Hematopoietic multipotent progenitor cell (in vitro differentiated cells): ENCODE measurements around the gene DCUN1D2. TPM values are rescaled to one million over a fixed set of nuclear protein-coding genes. Genes with fewer than 3 reads are reported as not detected.
"Not testable (repeated sequence)": the region's sequence is repeated elsewhere in the genome, so short reads cannot be mapped to it uniquely, and the experiment has no call there.

ENCODE experiments used
- DNase-seq, 3 donors: peaks; one replicate each; pipeline ENCODE4 v3.0.0-alpha.2; 2011 to 2015; ENCODE audit warnings: low read depth in 2 of 3, low spot score in 2 of 3
- total RNA-seq: library from RNA; depleted of rRNA; stranded (reverse); fragments of >200 nt; gene quantifications from one replicate; pipeline ENCODE4 v1.2.3, GENCODE V29; 2012

Gene DCUN1D2
- total RNA-seq, 1 donor, result 7.3 TPM

GRCh38 chr13:113491982-113492381 lies 1.5 kb upstream of the DCUN1D2 start:
- DNase-seq, result no peak

GRCh38 chr13:113491418-113491883 lies 940 bp upstream of the DCUN1D2 start:
- DNase-seq, result no peak

- peak in 2 of 3 donors; percentile 11 to 29 for DNase-seq
These were observed 689 bp downstream of the DCUN1D2 start for GRCh38 chr13:113489549-113490495.

- DNase-seq, result no peak
These were observed 1.4 kb downstream of the DCUN1D2 start for GRCh38 chr13:113489171-113489548.

- DNase-seq, result no peak
These were observed 2.2 kb downstream of the DCUN1D2 start for GRCh38 chr13:113488283-113488682.

GRCh38 chr13:113486698-113487097 lies 3.8 kb downstream of the DCUN1D2 start:
- DNase-seq, result no peak

- DNase-seq, result no peak
These were observed 5.0 kb downstream of the DCUN1D2 start for GRCh38 chr13:113485545-113485944.

- no peak for DNase-seq
These were observed 6.8 kb downstream of the DCUN1D2 start for GRCh38 chr13:113483504-113484293.

- no peak for DNase-seq
These were observed 7.4 kb downstream of the DCUN1D2 start for GRCh38 chr13:113483081-113483480.

GRCh38 chr13:113479179-113479578 lies 11.3 kb downstream of the DCUN1D2 start:
- DNase-seq, result no peak

- DNase-seq, result no peak
These were observed 12.8 kb downstream of the DCUN1D2 start for GRCh38 chr13:113477724-113478123.

- no peak for DNase-seq
These were observed 13.7 kb downstream of the DCUN1D2 start for GRCh38 chr13:113476811-113477210.

- DNase-seq, result no peak
These were observed 14.6 kb downstream of the DCUN1D2 start for GRCh38 chr13:113475911-113476310.

- no peak for DNase-seq
These were observed 15.2 kb downstream of the DCUN1D2 start for GRCh38 chr13:113475280-113475679.

- DNase-seq, result no peak
These were observed 16.3 kb downstream of the DCUN1D2 start for GRCh38 chr13:113474179-113474578.

- no peak for DNase-seq
These were observed 18.0 kb downstream of the DCUN1D2 start for GRCh38 chr13:113472355-113473025.

GRCh38 chr13:113471844-113472243 lies 18.7 kb downstream of the DCUN1D2 start:
- DNase-seq, result no peak

GRCh38 chr13:113470635-113471163 lies 19.8 kb downstream of the DCUN1D2 start:
- DNase-seq, result not testable (repeated sequence)

GRCh38 chr13:113470073-113470472 lies 20.4 kb downstream of the DCUN1D2 start:
- DNase-seq, result no peak

GRCh38 chr13:113469582-113469981 lies 20.9 kb downstream of the DCUN1D2 start:
- no peak for DNase-seq
